NCI-H2196 (cell line): ENCODE measurements around the gene SMIM32.

Source experiments
- DNase-seq: peaks from one replicate; lab custom pipeline; 2025; ENCODE audit not compliant: unreplicated experiment; lab: John Stamatoyannopoulos, UW

Gene SMIM32

GRCh38 chr5:136208916-136209315, 16.0 kb upstream of the SMIM32 start:
- no peak for DNase-seq

GRCh38 chr5:136207631-136208030, 14.7 kb upstream of the SMIM32 start:
- DNase-seq, result no peak

GRCh38 chr5:136206361-136206760, 13.4 kb upstream of the SMIM32 start:
- DNase-seq, result no peak

GRCh38 chr5:136205941-136206340, 13.0 kb upstream of the SMIM32 start:
- DNase-seq, result no peak

- no peak for DNase-seq
Observed at GRCh38 chr5:136205061-136205702, 12.2 kb upstream of the SMIM32 start.

GRCh38 chr5:136203303-136203922, 10.5 kb upstream of the SMIM32 start:
- no peak for DNase-seq

- no peak for DNase-seq
Observed at GRCh38 chr5:136202469-136203205, 9.7 kb upstream of the SMIM32 start.

GRCh38 chr5:136201870-136202269, 8.9 kb upstream of the SMIM32 start:
- no peak for DNase-seq

GRCh38 chr5:136200761-136201160, 7.8 kb upstream of the SMIM32 start:
- no peak for DNase-seq

GRCh38 chr5:136200130-136200529, 7.2 kb upstream of the SMIM32 start:
- DNase-seq, result no peak

- DNase-seq, result no peak
Observed at GRCh38 chr5:136199408-136199807, 6.4 kb upstream of the SMIM32 start.

- no peak for DNase-seq
Observed at GRCh38 chr5:136198453-136198852, 5.5 kb upstream of the SMIM32 start.

GRCh38 chr5:136197462-136198142, 4.6 kb upstream of the SMIM32 start:
- no peak for DNase-seq

- DNase-seq, result no peak
Observed at GRCh38 chr5:136195971-136196820, 3.2 kb upstream of the SMIM32 start.

GRCh38 chr5:136194576-136194975, 1.6 kb upstream of the SMIM32 start:
- DNase-seq, result no peak

GRCh38 chr5:136193322-136193935, 467 bp upstream of the SMIM32 start:
- no peak for DNase-seq

GRCh38 chr5:136192015-136192525, 892 bp downstream of the SMIM32 start:
- no peak for DNase-seq

- DNase-seq, result no peak
Observed at GRCh38 chr5:136191304-136192014, 1.5 kb downstream of the SMIM32 start.

- DNase-seq, result no peak
Observed at GRCh38 chr5:136190904-136191303, 2.1 kb downstream of the SMIM32 start.
